Keratinocyte (primary cell): ENCODE measurements around the gene NCOA7.

ENCODE experiments used
- CTCF ChIP-seq, 3 experiments: IDR thresholded peaks in 1 of 3; conservative IDR thresholded peaks in 1 of 3; optimal IDR thresholded peaks in 1 of 3; 2 replicates in 2 of 3; 3 replicates in 1 of 3; pipeline versions ENCODE3 to v1.5.1; 2011; ENCODE audit warnings: low read length in 3 of 3, mild to moderate bottlenecking in 3 of 3, moderate library complexity in 2 of 3, control low read depth in 1 of 3, inconsistent platforms in 1 of 3; ENCODE audit not compliant: insufficient read depth in 2 of 3; ENCODE audit errors: extremely low read depth in 1 of 3
- EZH2 ChIP-seq: IDR thresholded peaks from one replicate; pipeline ENCODE4 v1.6.1; 2012; ENCODE audit warnings: inconsistent platforms, mild to moderate bottlenecking, low read length, moderate library complexity

- TF ChIP-seq CTCF (optimal IDR thresholded peaks at IDR 0.05 in 1 of 3, IDR thresholded peaks at IDR 0.05 in 1 of 3, conservative IDR thresholded peaks at IDR 0.05 in 1 of 3; ENCODE audit: extremely low read depth in 1 of 3, insufficient read depth in 2 of 3, low read length in 3 of 3): no peak
- TF ChIP-seq EZH2: no peak
These were observed 72.3 kb downstream of the NCOA7 start for GRCh38 chr6:125863023-125863422.
